Embryonic facial prominence (tissue), 1 donor: ENCODE measurements around the gene ZBTB5.
"Not testable (repeated sequence)": the region's sequence is repeated elsewhere in the genome, so short reads cannot be mapped to it uniquely, and the experiment has no call there.

Experiments used
- DNase-seq: peaks from one replicate; pipeline ENCODE4 v3.0.0-alpha.2; 2016; ENCODE audit errors: extremely low spot score

Gene ZBTB5

DNA sequence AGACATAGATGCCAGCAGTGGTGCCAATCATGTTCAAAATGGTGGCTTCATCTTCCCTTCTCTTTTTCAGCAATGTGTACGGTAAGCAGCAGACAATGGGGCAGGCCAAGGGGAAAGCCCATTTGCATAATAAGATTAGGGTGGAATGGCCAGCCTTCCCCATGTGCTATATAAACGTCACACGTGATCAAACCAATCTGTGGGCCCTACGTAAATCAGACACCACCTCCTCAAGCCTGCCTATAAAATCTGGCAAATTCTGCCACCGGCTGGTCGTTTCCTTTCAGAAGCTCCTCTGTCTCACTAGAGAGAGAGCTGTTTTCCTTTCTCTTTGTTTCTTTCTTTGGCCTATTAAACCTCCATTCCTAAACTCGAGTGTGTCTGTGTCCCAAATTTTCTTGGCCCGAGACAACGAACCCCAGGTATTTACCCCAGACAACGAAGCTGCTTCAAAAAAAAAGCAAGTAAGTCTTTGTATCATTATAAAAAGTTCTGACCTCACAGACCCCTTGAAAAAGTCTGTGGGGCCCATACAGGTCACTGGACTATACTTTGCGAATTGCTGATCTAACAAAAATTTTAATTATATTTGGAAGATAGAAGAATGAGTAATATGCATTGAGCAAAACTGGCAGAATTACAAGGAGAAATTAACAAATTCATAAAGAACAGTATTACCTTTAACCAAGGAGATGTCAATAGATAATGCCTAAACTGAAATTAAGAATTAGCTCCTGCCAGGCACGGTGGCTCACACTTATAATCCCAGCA lies 15.2 kb downstream of the ZBTB5 start:
- no peak for DNase-seq

DNA sequence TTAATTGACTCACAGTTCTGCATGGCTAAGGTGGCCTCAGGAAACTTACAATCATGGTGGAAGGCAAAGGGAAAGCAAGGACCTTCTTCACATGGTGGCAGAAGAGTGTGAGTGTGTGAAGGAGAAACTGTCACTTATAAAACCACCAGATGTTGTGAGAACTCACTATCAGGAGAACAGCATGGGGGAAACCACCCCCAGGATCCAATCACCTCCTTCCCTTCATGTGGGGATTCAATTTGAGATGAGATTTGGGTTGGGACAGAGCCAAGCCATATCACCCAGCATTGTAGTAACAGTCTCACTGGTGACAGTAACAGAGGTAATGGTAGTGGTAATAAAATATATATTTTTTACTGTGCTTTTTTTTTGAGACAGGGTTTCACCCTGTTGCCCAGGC lies 18.1 kb downstream of the ZBTB5 start:
- no peak for DNase-seq

DNA sequence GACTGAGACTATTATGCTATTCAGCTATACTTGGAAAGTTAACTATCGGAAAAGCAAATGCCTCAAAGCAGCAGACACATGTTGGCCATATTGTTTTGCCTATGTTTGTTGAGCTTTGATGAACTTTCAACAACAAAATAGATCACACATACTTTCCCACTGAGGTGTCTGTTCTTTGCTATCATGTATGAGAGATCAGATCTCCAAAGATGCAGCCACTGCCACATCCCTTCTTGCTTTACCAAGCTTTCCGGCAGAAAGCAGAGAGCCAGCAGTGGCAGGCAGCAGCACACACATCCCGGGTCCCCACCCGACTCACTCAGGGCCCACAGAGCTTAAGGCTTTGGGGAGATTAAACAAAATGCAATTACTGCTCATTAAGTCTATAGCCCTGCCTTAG lies 18.8 kb downstream of the ZBTB5 start:
- DNase-seq, result no peak

DNA sequence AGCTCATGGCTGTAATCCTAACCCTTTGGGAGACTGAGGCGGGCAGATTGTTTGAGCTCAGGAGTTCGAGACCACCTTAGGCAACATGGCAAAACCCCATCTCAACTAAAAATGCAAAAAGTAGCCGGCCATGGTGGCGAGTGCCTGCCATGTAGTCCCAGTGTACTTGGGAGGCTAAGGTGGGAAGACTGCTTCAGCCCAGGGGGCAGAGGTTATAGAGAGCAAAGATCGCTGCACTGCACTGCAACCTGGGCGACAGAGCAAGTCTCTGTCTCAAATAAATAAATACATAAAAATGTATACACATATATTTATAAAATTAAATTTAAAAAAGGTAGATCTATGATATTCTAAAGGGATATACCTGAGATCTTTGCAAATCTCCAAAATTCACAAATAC lies 19.4 kb downstream of the ZBTB5 start:
- no peak for DNase-seq

DNA sequence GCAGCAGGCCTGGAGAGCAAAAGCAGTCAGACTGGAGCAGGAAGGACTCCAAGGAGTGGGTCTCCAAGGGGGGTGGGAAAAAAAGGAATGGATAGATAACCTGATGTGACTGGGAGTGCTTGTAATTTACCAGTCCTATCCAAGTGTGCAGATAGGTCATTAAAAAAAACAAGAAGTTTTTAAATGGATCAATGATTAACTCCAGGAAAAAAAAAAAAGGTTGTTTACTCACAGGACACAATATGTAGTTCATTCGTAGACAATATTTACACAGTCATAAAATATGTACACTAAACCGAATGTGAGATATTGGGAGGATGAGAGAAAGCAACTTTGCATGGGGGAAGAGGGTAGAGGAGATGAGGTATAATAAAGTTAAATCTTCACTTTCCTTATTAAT lies 20.4 kb downstream of the ZBTB5 start:
- DNase-seq, result no peak

DNA sequence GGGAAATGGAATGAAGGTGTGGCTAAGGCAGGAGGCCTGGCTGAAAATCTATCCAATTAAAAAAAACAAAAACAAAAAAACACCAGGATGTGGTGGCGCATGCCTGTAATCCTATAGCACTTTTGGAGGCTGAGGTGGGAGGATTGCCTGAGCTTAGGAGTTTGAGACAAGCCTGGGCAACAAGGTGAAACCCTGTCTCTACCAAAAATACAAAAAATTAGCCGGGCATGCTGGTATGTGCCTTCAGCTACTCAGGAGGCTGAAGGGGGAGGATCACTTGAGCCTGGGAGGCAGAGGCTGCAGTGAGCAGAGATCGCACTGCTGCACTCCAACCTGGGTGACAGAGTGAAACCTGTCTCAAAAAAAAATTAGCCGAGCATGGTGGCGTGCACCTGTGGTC lies 21.7 kb downstream of the ZBTB5 start:
- no peak for DNase-seq

DNA sequence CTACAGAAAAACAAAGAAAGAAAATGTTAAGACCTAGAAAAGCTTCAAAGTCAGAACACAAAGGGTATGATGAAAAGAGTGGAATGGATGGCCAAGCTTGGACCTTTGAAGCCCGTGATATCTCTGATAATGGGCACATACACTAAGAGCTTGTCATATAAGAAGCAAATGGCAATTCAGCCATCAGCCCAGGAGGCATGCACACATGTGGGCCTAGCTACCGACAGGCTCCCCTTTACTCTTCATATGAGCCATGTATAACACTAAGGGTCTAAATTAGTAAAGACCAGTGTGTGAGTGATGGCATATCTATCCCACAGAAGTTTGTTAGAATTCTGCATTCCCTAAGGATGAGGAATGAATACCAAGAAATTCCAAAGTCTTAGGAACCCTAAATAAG lies 22.7 kb downstream of the ZBTB5 start:
- DNase-seq, result no peak

DNA sequence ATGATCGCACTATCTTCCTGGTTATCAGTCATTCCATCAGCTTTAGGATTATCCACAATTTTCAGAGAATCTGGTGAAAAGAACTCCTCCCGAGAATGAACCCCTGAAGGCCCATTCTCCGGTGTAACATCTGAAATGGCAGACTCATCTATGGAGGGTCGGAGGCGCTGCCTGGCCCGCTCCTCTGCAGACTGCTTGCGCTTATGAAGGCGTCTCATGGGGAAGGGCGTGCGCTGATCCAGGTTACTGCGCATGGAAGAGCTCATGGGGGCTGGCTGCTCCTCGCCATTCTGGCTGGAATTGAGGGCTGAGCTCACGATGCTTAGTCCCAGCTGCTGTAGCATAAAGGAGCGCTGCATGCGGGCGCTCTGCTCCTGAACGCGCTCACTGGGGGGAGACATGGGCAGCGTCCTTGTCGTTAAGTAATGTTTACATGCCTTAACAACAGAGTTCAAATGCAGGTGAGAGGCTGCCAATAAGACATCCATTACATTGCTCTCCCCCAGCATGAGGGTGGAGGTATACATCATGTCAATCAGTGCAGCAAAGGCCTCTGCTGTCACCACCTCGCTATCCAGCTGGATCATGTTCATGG lies 23.4 kb downstream of the ZBTB5 start:
- no peak for DNase-seq

DNA sequence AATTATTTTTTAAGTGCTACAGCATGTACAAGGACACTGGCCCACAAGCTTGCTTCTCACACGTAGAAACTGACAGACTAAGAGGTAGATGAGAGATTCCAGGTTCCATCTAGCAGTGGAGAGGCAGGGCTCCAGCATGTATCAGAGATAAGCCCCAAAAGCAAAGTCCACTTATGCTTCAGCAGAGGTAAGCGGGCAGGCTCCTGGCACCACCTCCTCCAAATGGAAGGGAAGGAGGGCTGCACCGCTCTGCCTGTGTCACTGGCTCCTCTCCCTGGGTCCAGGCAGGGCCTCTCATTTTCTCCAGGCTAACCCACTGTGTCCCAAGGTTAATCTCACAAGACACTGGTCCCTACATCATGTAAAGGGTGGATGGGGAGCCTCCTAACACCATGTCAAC lies 26.9 kb downstream of the ZBTB5 start:
- DNase-seq, result no peak

DNA sequence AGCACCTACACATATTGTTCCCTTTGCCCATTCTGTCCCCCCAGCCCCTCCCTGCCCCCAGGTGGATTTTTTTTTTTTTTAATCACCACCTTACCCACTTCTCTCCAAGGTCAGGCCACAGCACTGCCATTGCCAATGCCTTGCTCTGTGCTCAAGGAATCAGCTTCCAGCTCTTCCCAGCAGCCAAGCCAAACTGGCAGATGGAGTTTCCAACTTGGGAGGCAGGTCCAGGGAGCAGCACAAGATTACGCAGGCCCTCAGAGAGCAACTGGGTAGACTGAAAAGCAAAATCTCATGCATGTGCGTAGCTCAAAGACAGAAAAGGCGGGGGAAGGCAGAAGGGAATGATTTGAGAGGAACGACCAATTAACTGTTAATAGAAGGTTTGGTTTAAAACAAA lies 27.6 kb downstream of the ZBTB5 start:
- DNase-seq, result no peak

DNA sequence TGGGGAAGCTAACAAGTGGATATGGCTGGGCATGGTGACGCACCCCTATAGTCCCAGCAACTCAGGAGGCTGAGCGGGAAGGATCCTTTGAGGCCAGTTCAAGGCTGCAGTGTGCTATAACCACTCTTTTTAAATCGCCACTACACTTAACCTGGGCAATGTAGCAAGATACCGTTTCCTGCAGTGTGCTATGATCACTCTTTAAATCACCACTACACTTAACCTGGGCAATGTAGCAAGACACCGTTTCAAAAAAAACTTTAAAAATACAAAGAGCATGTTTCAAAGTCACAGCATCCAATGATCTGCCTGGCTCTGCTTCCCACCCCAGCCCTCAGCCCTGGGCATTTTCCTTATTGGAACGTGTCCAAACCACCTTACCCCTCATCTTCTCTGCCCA lies 28.2 kb downstream of the ZBTB5 start:
- no peak for DNase-seq

DNA sequence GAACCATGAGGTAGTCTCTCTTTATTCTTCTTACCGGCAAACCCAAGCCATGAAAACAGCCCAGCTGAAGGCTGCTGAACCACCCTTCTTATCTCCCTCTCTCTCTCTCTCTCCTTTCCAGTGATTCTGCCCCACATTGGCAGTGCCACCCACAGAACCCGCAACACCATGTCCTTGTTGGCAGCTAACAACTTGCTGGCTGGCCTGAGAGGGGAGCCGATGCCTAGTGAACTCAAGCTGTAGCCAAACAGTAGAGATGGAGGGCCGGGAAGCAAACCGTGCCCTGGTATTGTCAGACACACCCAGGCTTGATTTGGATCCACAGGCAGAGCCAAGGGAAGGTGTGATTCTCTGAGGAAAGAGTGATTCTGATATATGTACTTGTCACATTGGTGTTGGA lies 28.7 kb downstream of the ZBTB5 start:
- DNase-seq, result no peak

DNA sequence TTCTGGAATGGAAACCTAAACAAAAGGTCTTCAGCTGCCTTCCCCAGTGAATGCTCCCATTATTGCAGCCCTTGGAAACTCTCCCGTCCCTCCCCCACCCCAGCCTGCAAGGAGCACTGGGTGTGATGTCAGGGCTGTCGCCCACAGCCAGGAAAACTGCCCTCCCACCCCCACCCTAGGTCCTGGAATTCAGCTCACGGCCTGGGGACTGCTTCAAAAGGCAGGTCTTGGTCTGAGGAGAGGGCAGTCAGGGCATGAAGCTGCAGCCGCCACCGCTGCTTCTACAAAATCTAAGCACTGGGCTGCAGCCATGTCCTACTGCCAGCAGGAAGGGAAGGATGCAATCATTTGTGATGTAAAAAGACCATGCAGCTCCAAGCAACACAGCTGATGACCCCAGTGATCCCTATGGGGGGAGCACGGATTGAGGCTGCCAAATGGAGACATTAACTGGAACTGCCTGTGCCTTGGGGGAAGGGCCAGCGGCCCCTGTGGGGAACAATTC lies 31.3 kb downstream of the ZBTB5 start:
- no peak for DNase-seq

DNA sequence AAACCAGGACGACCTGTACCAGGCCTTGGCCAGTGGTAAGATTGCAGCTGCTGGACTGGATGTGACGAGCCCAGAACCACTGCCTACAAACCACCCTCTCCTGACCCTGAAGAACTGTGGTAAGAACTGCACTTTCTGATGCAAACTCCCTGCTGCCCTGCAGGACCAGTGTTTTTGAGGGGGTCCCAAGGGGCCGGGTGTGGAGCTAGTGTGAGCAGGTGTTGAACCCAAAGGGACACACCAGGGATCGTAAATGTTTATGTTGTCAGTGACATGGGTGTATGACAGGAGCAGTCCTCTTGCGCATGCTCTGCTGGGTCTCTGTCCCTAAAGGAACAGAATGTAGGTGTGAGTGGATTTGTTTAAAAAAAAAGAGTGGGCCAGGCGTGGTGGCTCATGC lies 33.2 kb downstream of the ZBTB5 start:
- no peak for DNase-seq

DNA sequence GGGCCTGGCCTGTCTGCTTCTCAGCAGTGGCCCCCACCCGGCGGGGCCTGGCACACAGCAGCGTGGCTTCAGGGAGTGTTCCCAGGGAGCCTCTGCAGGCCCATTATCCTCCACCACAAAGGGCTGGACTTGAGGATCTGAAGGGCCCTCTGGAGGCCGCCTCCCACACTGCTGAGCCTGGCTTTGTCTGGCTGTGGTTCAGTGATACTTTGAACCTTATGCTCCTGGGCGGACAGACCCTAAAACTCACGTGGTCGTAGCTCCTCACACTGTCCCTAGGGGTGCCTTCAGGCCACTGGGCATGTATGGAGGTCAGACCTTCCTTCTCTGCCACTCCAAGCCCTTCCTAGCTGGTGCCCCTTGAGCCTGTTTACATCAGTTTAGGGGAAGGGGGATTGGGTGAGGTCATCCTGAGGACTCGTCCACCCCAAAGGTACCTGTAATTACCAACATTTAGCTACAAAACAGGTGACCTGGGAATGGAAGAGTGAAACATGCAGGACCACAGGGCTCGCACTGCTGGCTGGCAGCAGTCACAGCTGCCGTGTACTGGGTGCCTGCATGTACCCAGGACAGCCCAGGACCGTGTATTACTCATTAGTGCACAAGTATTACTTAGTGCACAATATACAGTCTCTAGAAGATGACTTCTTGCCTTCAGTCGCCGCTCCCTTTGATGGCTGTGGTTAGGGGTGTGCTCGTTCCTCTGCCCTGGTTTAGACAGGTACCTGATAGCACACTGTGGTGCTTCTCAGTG lies 34.2 kb downstream of the ZBTB5 start:
- DNase-seq, result no peak

DNA sequence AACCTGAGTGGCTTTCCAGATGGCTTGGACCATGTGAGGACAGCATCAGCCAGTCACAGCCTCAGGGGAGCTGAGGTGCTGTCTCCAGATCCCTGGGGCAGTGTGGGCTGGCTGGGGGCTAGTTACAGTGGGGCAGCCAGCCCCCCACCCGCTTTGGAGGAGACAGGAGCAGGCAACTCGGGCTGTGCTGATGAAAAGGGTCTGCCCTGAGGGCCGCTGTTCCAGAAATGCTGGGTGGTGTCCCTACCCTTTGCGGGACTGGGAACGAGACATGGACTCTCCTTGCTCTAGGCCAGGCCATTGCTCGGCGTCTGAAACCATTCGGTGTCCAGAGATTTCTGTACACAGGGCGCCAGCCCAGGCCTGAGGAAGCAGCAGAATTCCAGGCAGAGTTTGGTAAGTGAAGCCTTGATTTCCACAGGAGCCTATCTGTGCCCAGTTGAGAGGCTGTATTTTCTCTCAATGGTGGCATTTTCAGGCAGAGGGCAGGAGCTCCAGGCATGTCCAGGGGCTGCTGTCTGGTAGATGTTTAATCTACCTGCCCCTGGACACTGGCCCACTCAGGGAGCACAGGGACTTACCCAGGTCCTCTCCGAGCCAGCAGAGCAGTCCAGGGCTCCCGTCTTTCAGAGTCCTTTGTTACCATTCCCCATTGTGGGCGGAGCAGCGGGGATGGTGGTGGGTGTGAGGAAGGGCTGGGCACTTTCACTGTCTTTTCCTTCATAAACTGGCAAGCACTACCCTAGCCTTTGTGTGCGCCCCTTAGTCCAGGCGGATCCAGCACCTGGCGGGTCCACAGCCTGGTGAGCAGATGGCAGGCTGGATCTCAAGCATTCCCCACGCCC lies 35.6 kb downstream of the ZBTB5 start:
- no peak for DNase-seq

DNA sequence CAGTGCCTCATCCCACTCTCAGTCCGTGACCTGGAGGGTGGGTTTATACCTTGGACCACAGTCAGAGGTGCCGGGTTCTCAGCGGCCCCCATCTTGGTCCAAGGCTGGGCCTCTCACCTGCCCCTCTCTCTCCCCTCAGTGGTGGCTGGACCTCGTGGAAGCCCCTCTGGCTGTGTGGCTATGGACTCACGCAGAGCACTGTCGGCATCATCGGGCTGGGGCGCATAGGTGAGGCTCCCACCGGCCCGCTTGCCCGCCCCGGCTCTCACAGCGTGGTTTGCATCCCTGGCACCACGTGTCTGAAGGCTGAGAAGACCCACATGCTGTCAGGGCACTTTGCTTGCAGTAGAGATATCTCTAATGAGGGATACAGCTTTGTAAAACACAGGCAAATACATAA lies 36.9 kb downstream of the ZBTB5 start:
- no peak for DNase-seq

DNA sequence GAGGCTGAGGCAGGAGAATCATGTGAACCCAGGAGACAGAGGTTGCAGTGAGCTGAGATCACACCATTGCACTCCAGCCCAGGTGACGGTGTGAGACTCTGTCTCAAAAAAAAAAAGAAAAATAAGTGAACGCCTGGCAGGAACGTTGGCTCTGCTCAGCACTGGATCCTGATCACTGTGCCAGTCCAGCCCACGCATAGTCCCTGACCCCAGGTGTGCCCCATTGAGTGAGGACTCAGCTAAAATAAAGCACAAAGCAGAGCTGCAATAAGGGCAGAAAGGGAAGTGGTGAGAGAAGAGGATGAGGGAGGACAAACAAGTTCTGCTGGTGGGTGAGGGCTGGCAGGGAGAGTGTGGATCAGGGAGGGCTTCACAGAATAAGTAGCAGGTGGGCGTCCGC lies 38.4 kb downstream of the ZBTB5 start:
- DNase-seq, result no peak

DNA sequence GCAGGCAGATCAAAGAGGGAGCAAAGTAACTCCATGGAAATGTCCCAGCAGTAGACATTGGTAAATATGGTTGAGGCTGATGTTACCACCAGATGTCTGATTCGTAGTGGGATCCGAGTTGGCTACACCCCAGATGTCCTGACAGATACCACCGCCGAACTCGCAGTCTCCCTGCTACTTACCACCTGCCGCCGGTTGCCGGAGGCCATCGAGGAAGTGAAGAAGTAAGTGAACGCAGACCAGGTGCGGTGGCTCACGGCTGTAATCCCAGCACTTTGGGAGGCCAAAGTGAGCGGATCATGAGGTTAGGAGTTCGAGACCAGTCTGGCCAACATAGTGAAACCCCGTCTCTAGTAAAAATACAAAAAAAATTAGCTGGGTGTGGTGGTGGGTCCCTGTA lies 38.8 kb downstream of the ZBTB5 start:
- DNase-seq, result not testable (repeated sequence)

DNA sequence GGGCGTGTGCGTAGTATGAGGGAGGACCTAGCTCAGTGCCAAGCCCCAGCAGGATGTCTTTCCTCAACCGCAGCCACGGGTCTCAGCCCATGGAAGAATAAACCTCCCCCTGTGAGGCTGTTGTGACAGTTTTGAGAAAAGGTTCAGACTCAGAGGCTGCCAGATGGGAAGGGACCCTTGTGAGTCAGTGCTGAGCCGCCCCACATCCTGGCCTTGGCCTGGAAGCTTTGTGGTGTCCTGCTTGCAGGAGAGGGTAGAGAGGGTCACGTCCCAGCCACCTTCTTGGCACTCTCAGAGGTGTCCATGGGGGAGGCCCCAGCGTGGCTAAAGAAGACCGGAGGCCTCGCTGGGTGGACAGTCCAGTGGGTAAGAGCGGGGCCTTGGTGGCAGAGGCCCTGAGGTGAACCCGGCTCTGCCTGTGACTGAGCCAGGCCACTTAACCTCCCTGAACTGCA lies 39.9 kb downstream of the ZBTB5 start:
- no peak for DNase-seq

DNA sequence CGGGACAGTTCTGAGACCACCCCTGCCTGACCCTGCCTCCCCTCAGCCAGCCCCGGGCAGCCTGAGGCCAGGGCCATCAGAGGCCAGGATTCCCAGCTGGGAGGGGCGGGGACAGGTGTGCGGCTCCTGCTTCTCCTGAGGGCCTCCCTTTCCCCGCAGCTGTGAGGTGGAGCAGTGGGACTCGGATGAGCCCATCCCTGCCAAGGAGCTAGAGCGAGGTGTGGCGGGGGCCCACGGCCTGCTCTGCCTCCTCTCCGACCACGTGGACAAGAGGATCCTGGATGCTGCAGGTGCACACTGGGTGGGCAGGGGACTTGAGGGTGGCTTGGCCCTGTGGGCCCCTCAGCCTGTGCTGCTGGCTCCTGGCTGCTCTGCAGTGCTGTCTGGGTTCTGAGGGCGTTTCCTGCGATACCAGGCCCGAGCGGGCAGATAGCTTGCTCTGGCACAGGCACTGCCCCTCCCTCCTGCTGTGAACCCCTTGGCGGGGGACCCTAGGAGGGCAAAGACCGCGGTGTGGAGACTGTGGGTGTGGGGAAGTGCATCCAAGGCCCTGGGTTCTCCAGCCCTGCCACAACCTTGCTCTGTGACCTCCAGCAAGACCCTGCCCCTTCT lies 40.5 kb downstream of the ZBTB5 start:
- no peak for DNase-seq
